Measurements from ENCODE around the gene PRDM15. TPM values are rescaled to one million over a fixed set of nuclear protein-coding genes. Genes with fewer than 3 reads are reported as not detected.

Gene PRDM15
- polyA plus RNA-seq, 1 experiment, result 5.1 TPM

- DNase-seq (ENCODE audit: low read depth, low spot score), result no peak
- Histone ChIP-seq H3K9me3 (ENCODE audit: control insufficient read depth, insufficient read depth, low read length) (no peaks in the 10 kb centered on the region; the same call in 1 of the 2 replicates), H3K4me3 (ENCODE audit: low read depth, low read length) (no peak overlapping the region), H3K27ac (ENCODE audit: low read depth, low read length) (no peak overlapping the region), H3K27me3 (ENCODE audit: control insufficient read depth, insufficient read depth, low read length) (peaks cover 96% of the 10 kb centered on the region)
- POLR2A ChIA-PET, result no interaction called here
- CTCF ChIA-PET, result no interaction called here
- TF ChIP-seq CTCF (IDR thresholded peaks at IDR 0.05; ENCODE audit: low read depth, low read length), result no peak
Observed at GRCh38 chr21:41765973-41766882, 112.9 kb downstream of the PRDM15 start.

GRCh38 chr21:41765420-41765821 lies 113.7 kb downstream of the PRDM15 start:
- CTCF ChIA-PET, result interaction anchor here (0.9 kb wide), 1 partner anchor 483 kb away, joined by 3 read pairs; no protein-coding TSS in a partner anchor
- DNase-seq (ENCODE audit: low read depth, low spot score), result no peak
- Histone ChIP-seq H3K9me3 (ENCODE audit: control insufficient read depth, insufficient read depth, low read length) (no peaks in the 10 kb centered on the region; the same call in 1 of the 2 replicates), H3K27ac (ENCODE audit: low read depth, low read length) (no peak overlapping the region), H3K4me3 (ENCODE audit: low read depth, low read length) (no peak overlapping the region), H3K27me3 (ENCODE audit: control insufficient read depth, insufficient read depth, low read length) (peaks cover 95% of the 10 kb centered on the region)
- TF ChIP-seq CTCF (IDR thresholded peaks at IDR 0.05; ENCODE audit: low read depth, low read length), result no peak
- POLR2A ChIA-PET, result no interaction called here

DNA sequence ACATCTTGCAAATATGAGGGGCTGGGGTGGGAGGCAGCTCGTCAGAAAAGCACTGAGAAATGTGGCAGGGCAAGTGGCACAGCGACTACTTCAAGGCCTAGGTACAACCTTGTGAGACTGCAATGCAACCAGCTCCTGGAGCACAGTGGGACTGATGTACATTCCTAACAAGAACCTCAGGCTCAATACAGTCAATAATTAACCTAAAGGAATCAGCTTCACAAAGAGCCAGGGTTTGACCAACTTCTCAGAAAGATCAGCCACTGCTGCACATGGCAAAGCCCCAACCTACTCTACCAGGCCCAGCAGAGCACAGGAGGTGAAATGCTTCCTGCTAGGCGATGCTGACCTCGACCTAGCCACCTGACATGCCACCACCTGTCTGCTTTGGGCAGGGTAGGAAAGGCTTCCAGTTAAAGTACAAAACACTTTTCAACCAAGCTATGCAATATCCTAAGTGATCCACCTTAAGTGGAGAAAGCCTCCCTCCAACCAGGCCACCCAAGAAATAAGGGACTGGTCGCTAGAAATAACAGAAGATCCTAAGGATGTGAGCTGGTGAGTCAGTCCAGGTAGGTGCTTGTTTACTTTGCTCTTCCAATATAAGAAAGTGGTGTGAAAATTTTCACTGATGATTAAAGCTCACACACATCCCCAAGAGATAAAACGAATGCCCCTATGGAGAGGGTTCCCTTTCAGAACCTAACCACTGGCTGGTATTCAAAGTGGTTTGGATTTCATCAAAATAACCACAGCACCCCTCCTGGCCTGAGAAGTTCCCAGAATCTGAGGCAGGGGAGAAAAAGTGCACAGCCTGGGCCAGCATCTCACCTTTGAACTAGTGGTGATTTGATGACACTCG lies 114.4 kb downstream of the PRDM15 start:
- H3K27ac ChIP-seq (ENCODE audit: low read depth, low read length), result no peak overlapping the region
- ChIA-PET POLR2A (no interaction called here), CTCF (interaction anchor here (0.9 kb wide), 1 partner anchor 482 kb away, joined by 3 read pairs; no protein-coding TSS in a partner anchor)
- no peak overlapping the region for H3K4me3 ChIP-seq (ENCODE audit: low read depth, low read length)
- H3K27me3 ChIP-seq (ENCODE audit: control insufficient read depth, insufficient read depth, low read length), result peaks cover 88% of the 10 kb centered on the region
- DNase-seq (ENCODE audit: low read depth, low spot score), result no peak
- H3K9me3 ChIP-seq (ENCODE audit: control insufficient read depth, insufficient read depth, low read length), result no peaks in the 10 kb centered on the region; the same call in 1 of the 2 replicates
- no peak for TF ChIP-seq CTCF (IDR thresholded peaks at IDR 0.05; ENCODE audit: low read depth, low read length)

- ChIA-PET POLR2A (interaction anchor here (0.6 kb wide), 1 partner anchor 120 kb away, joined by 5 read pairs; no protein-coding TSS in a partner anchor), CTCF (no interaction called here)
- Histone ChIP-seq H3K4me3 (ENCODE audit: low read depth, low read length) (no peak overlapping the region), H3K27me3 (ENCODE audit: control insufficient read depth, insufficient read depth, low read length) (peaks cover 80% of the 10 kb centered on the region), H3K9me3 (ENCODE audit: control insufficient read depth, insufficient read depth, low read length) (no peaks in the 10 kb centered on the region; the same call in 1 of the 2 replicates), H3K27ac (ENCODE audit: low read depth, low read length) (no peak overlapping the region)
- DNase-seq (ENCODE audit: low read depth, low spot score), result no peak
- no peak for TF ChIP-seq CTCF (IDR thresholded peaks at IDR 0.05; ENCODE audit: low read depth, low read length)
Observed at GRCh38 chr21:41763996-41764395, 115.1 kb downstream of the PRDM15 start.
